H9 (cell line): Measurements from ENCODE around the gene PRUNE2. TPM values are rescaled to one million over a fixed set of nuclear protein-coding genes. Genes with fewer than 3 reads are reported as not detected.
A peak's percentile ranks its signal among the peaks of the same experiment; 100 is the strongest.

Experiments used
- DNase-seq: peaks from one replicate; pipeline ENCODE4 v3.0.0-alpha.2; 2017
- H2AFZ ChIP-seq: one replicate; pipeline ENCODE4 v1.6.1; 2013; ENCODE audit warnings: mild to moderate bottlenecking, low read length, control low read depth, moderate library complexity
- H2AK5ac ChIP-seq: 2 replicates; pipeline ENCODE4 v1.6.1; 2013; ENCODE audit warnings: low read length, control low read depth, mixed read lengths; ENCODE audit not compliant: insufficient read length
- H2BK120ac ChIP-seq: one replicate; pipeline ENCODE4 v1.6.1; 2013; ENCODE audit warnings: low read depth, mild to moderate bottlenecking, low read length, control low read depth, inconsistent platforms; ENCODE audit not compliant: poor library complexity, severe bottlenecking
- H2BK12ac ChIP-seq: 2 replicates; pipeline ENCODE4 v1.6.1; 2013; ENCODE audit warnings: low read length, control low read depth, mixed read lengths, low read depth; ENCODE audit not compliant: insufficient read length
- H2BK15ac ChIP-seq: 2 replicates; pipeline ENCODE4 v1.6.1; 2013; ENCODE audit warnings: low read depth, low read length, control low read depth
- H2BK20ac ChIP-seq: one replicate; pipeline ENCODE4 v1.6.1; 2013; ENCODE audit warnings: low read depth, mild to moderate bottlenecking, low read length, control low read depth, inconsistent platforms; ENCODE audit not compliant: poor library complexity, severe bottlenecking
- H2BK5ac ChIP-seq: 2 replicates; pipeline ENCODE4 v1.6.1; 2013; ENCODE audit warnings: low read length, control low read depth, mixed read lengths; ENCODE audit not compliant: insufficient read length
- H3K14ac ChIP-seq: 2 replicates; pipeline ENCODE4 v1.6.1; 2013; ENCODE audit warnings: low read length, control low read depth; ENCODE audit not compliant: insufficient read depth
- H3K18ac ChIP-seq: 2 replicates; pipeline ENCODE4 v1.6.1; 2013; ENCODE audit warnings: low read depth, mild to moderate bottlenecking, mixed read lengths, low read length, control low read depth; ENCODE audit not compliant: insufficient read length
- H3K23ac ChIP-seq: 2 replicates; pipeline ENCODE4 v1.6.1; 2013; ENCODE audit warnings: low read length, control low read depth, mixed read lengths, low read depth; ENCODE audit not compliant: insufficient read length
- H3K23me2 ChIP-seq: 2 replicates; pipeline ENCODE4 v1.6.1; 2013; ENCODE audit warnings: low read depth, mild to moderate bottlenecking, mixed read lengths, low read length, control low read depth; ENCODE audit not compliant: insufficient read length, poor library complexity, severe bottlenecking
- H3K27ac ChIP-seq: 2 replicates; pipeline ENCODE4 v1.5.1; 2013; ENCODE audit warnings: low read length, control low read depth, mixed read lengths, low read depth; ENCODE audit not compliant: insufficient read length
- H3K27me3 ChIP-seq: 2 replicates; pipeline ENCODE4 v1.6.1; 2013; ENCODE audit warnings: low read length, control low read depth, inconsistent platforms; ENCODE audit not compliant: insufficient read depth
- H3K4ac ChIP-seq: 2 replicates; pipeline ENCODE4 v1.6.1; 2013; ENCODE audit warnings: low read depth, mild to moderate bottlenecking, control low read depth, inconsistent platforms, low read length, moderate library complexity
- H3K4me1 ChIP-seq: 2 replicates; pipeline ENCODE4 v1.6.1; 2013; ENCODE audit warnings: low read length, control low read depth, inconsistent platforms; ENCODE audit not compliant: insufficient read depth
- H3K4me2 ChIP-seq: 2 replicates; pipeline ENCODE4 v1.6.1; 2013; ENCODE audit warnings: low read length, control low read depth, mixed read lengths; ENCODE audit not compliant: insufficient read length, insufficient read depth
- H3K56ac ChIP-seq: 2 replicates; pipeline ENCODE4 v1.6.1; 2013; ENCODE audit warnings: low read depth, mild to moderate bottlenecking, mixed read lengths, low read length, control low read depth; ENCODE audit not compliant: insufficient read length
- H3K79me1 ChIP-seq: 2 replicates; pipeline ENCODE4 v1.6.1; 2013; ENCODE audit warnings: low read depth, mild to moderate bottlenecking, moderate library complexity, low read length, control low read depth, inconsistent platforms; ENCODE audit not compliant: insufficient read depth, poor library complexity, severe bottlenecking
- H3K79me2 ChIP-seq: 2 replicates; pipeline ENCODE4 v1.6.1; 2013; ENCODE audit warnings: low read length, control low read depth, inconsistent platforms; ENCODE audit not compliant: insufficient read depth
- H3K9ac ChIP-seq: 2 replicates; pipeline ENCODE4 v1.6.1; 2013; ENCODE audit warnings: low read length, control low read depth, mixed read lengths; ENCODE audit not compliant: insufficient read length; ENCODE audit errors: extremely low read depth
- H3K9me3 ChIP-seq: one replicate; pipeline ENCODE4 v1.6.1; 2013; ENCODE audit warnings: low read depth, low read length, inconsistent platforms; ENCODE audit not compliant: control insufficient read depth
- H3T11ph ChIP-seq: one replicate; pipeline ENCODE4 v1.6.1; 2013; ENCODE audit warnings: mild to moderate bottlenecking, low read length, control low read depth, inconsistent platforms
- H4K20me1 ChIP-seq: one replicate; pipeline ENCODE4 v1.6.1; 2013; ENCODE audit not compliant: control insufficient read depth, insufficient read length, insufficient read depth
- H4K5ac ChIP-seq: 2 replicates; pipeline ENCODE4 v1.6.1; 2013; ENCODE audit warnings: low read depth, mild to moderate bottlenecking, mixed read lengths, low read length, control low read depth; ENCODE audit not compliant: insufficient read length
- H4K8ac ChIP-seq: replicated peaks from 2 replicates; pipeline ENCODE4 v1.6.1; 2013; ENCODE audit warnings: low read length, control low read depth, mixed read lengths, low read depth; ENCODE audit not compliant: insufficient read length
- H4K91ac ChIP-seq: 2 replicates; pipeline ENCODE4 v1.6.1; 2013; ENCODE audit warnings: low read depth, mild to moderate bottlenecking, moderate library complexity, mixed read lengths, low read length, control low read depth; ENCODE audit not compliant: insufficient read length
- H3K27ac Mint-ChIP-seq, 3 experiments: 2 replicates in 2 of 3; 3 replicates in 1 of 3; pipeline ENCODE4 v1.8.0; 2020 to 2021; ENCODE audit warnings: mixed read lengths in 3 of 3, mild to moderate bottlenecking in 1 of 3, moderate library complexity in 1 of 3
- H3K27me3 Mint-ChIP-seq: 2 replicates; pipeline ENCODE4 v1.8.0; 2021; ENCODE audit warnings: low read depth, mild to moderate bottlenecking, moderate library complexity, mixed read lengths
- H3K36me3 Mint-ChIP-seq, 3 experiments: 2 replicates in 2 of 3; 3 replicates in 1 of 3; pipeline ENCODE4 v1.8.0; 2020 to 2021; ENCODE audit warnings: low read depth in 3 of 3, mixed read lengths in 3 of 3; ENCODE audit not compliant: insufficient read depth in 1 of 3
- H3K4me1 Mint-ChIP-seq, 2 experiments: 2 replicates each; pipeline ENCODE4 v1.8.0; 2020; ENCODE audit warnings: mixed read lengths in 2 of 2
- H3K4me3 Mint-ChIP-seq, 2 experiments: 2 replicates in 1 of 2; 3 replicates in 1 of 2; pipeline ENCODE4 v1.8.0; 2020 to 2021; ENCODE audit warnings: mild to moderate bottlenecking in 2 of 2, mixed read lengths in 2 of 2, moderate library complexity in 1 of 2
- H3K9me3 Mint-ChIP-seq, 2 experiments: 2 replicates in 1 of 2; 3 replicates in 1 of 2; pipeline ENCODE4 v1.8.0; 2020; ENCODE audit warnings: mild to moderate bottlenecking in 2 of 2, mixed read lengths in 2 of 2, moderate library complexity in 1 of 2
- WGBS: extraction: QIAGEN DNeasy Blood & Tissue Kit; methylation state at CpG from one replicate; pipeline ENCODE4 v1.1.7; 2013; ENCODE audit warnings: missing lambda C conversion rate, low lambda C conversion rate, mixed read lengths; ENCODE audit not compliant: insufficient read length; ENCODE audit errors: extremely low coverage; 5-methylcytosine and 5-hydroxymethylcytosine counted together
- total RNA-seq: library from RNA; stranded (reverse); gene quantifications from 2 replicates; pipeline ENCODE4 v1.2.1, GENCODE V29; 2021
- TF ChIP-seq, protein P1 (sequence below): fragments of 200-600 bp; sonication (generic); conservative IDR thresholded peaks from 3 replicates; pipeline ENCODE4 v1.8.0; 2021; ENCODE audit warnings: antibody characterized with exemption, mild to moderate bottlenecking

The PRUNE2 gene
- total RNA-seq, 1 experiment from 2014 or later, result 12.1 TPM

DNA sequence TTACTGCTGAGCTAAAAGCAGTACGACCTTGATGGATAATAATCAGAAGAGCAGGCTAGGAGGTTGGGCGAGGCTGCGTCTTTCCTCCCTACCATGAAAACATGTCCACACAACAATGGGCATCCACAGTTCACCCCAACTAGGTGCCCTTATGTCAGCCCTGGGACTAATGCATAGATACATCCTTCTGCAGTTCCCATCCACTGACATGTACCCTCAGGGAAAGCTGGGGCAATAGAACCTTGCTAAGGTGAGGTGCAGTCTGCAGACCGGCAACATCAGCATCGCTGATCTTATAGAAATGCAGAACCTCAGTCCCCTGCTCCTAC lies 697 bp upstream of the PRUNE2 start:
- Histone ChIP-seq H3K4ac (no peak overlapping the region), H2BK120ac (no peak overlapping the region), H3K27ac (no peak overlapping the region), H2AK5ac (no peak overlapping the region), H3K27me3 (peaks cover 3% of the 10 kb centered on the region; the same call in 1 of the 2 replicates), H3K14ac (no peak overlapping the region), H4K91ac (no peak overlapping the region), H3K4me2 (peak overlapping the region; percentile 70), H3T11ph (no peak overlapping the region), H2BK20ac (no peak overlapping the region), H4K8ac (no peak overlapping the region), H2BK12ac (no peak overlapping the region), H3K79me1 (no peaks in the 10 kb centered on the region), H2BK15ac (no peak overlapping the region), H3K23me2 (peaks cover 12% of the 10 kb centered on the region), H4K5ac (no peak overlapping the region), H3K4me1 (peaks cover 4% of the 10 kb centered on the region; the same call in 1 of the 2 replicates), H2AFZ (no peak overlapping the region), H3K9ac (no peak overlapping the region), H2BK5ac (no peak overlapping the region), H3K56ac (no peak overlapping the region), H3K23ac (no peak overlapping the region), H3K79me2 (no peaks in the 10 kb centered on the region), H3K18ac (no peak overlapping the region), H3K9me3 (no peaks in the 10 kb centered on the region), H4K20me1 (no peaks in the 10 kb centered on the region)
- Mint-ChIP-seq H3K4me3 (peak overlapping the region; percentile 87 to 92), H3K36me3 (no peaks in the 10 kb centered on the region), H3K27me3 (peaks cover 54% of the 10 kb centered on the region), H3K9me3 (no peaks in the 10 kb centered on the region), H3K4me1 (peaks cover 25 to 30% of the 10 kb centered on the region in 2 experiments), H3K27ac (peak overlapping the region in 1 of 3 experiments; percentile 14; a peak in 1 of 7 replicates)
- TF ChIP-seq, protein P1, sequence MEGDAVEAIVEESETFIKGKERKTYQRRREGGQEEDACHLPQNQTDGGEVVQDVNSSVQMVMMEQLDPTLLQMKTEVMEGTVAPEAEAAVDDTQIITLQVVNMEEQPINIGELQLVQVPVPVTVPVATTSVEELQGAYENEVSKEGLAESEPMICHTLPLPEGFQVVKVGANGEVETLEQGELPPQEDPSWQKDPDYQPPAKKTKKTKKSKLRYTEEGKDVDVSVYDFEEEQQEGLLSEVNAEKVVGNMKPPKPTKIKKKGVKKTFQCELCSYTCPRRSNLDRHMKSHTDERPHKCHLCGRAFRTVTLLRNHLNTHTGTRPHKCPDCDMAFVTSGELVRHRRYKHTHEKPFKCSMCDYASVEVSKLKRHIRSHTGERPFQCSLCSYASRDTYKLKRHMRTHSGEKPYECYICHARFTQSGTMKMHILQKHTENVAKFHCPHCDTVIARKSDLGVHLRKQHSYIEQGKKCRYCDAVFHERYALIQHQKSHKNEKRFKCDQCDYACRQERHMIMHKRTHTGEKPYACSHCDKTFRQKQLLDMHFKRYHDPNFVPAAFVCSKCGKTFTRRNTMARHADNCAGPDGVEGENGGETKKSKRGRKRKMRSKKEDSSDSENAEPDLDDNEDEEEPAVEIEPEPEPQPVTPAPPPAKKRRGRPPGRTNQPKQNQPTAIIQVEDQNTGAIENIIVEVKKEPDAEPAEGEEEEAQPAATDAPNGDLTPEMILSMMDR, result no peak
- WGBS, result no CpG with 5 or more reads among the region's 5 CpGs
- DNase-seq, result no peak
